Smooth muscle cell (in vitro differentiated cells): Measurements from ENCODE around the gene NXPE1. TPM values are rescaled to one million over a fixed set of nuclear protein-coding genes. Genes with fewer than 3 reads are reported as not detected.

ENCODE experiments used
- DNase-seq: peaks from one replicate; lab custom pipeline; 2025; ENCODE audit not compliant: unreplicated experiment; lab: John Stamatoyannopoulos, UW
- H2AFZ ChIP-seq: fragments of 200-600 bp; sonication (generic); 2 replicates; pipeline ENCODE4 v1.6.0; 2016; ENCODE audit warnings: antibody characterized with exemption, low read depth, mild to moderate bottlenecking
- H3F3A ChIP-seq: fragments of 200-600 bp; sonication (generic); 2 replicates; pipeline ENCODE4 v1.6.0; 2017; ENCODE audit warnings: antibody characterized with exemption, low read depth
- H3K27ac ChIP-seq: fragments of 200-600 bp; sonication (generic); 2 replicates; pipeline ENCODE4 v1.5.1; 2016; ENCODE audit warnings: low read depth, mild to moderate bottlenecking
- H3K27me3 ChIP-seq: fragments of 200-600 bp; sonication (generic); 2 replicates; pipeline ENCODE4 v1.6.1; 2016; ENCODE audit warnings: low read depth, mild to moderate bottlenecking
- H3K36me3 ChIP-seq: fragments of 200-600 bp; sonication (generic); 2 replicates; pipeline ENCODE4 v1.5.1; 2016; ENCODE audit warnings: low read depth
- H3K4me1 ChIP-seq: fragments of 200-600 bp; sonication (generic); 2 replicates; pipeline ENCODE4 v1.5.1; 2016; ENCODE audit warnings: low read depth
- H3K4me2 ChIP-seq: fragments of 200-600 bp; sonication (generic); 2 replicates; pipeline ENCODE4 v1.6.0; 2016; ENCODE audit warnings: mild to moderate bottlenecking
- H3K4me3 ChIP-seq: fragments of 200-600 bp; sonication (generic); 2 replicates; pipeline ENCODE4 v1.5.1; 2016; ENCODE audit warnings: mild to moderate bottlenecking
- H3K79me2 ChIP-seq: fragments of 200-600 bp; sonication (generic); 2 replicates; pipeline ENCODE4 v1.6.0; 2016; ENCODE audit warnings: low read depth, mild to moderate bottlenecking
- H3K9ac ChIP-seq: fragments of 200-600 bp; sonication (generic); 2 replicates; pipeline ENCODE4 v1.6.0; 2016; ENCODE audit warnings: low read depth
- H3K9me3 ChIP-seq: fragments of 200-600 bp; sonication (generic); replicated peaks from 2 replicates; pipeline ENCODE4 v1.5.1; 2016; ENCODE audit warnings: low read depth
- H4K20me1 ChIP-seq: fragments of 200-600 bp; sonication (generic); 2 replicates; pipeline ENCODE4 v1.6.0; 2016; ENCODE audit warnings: low read depth
- CTCF ChIP-seq: fragments of 200-600 bp; sonication (generic); IDR thresholded peaks from 2 replicates; pipeline ENCODE4 v1.5.1; 2017; ENCODE audit warnings: borderline replicate concordance, mild to moderate bottlenecking, antibody characterized with exemption; ENCODE audit not compliant: insufficient read depth, poor library complexity, severe bottlenecking
- WGBS: methylation state at CpG from one replicate; pipeline ENCODE4 v1.1.7; 2016; ENCODE audit warnings: low lambda C conversion rate; 5-methylcytosine and 5-hydroxymethylcytosine counted together
- polyA plus RNA-seq: library from polyadenylated mRNA; unstranded; fragments of >200 nt; fragmentation: Nextera tagmentation; extraction: Ambion mirVana; gene quantifications from 2 replicates; pipeline ENCODE4 v1.2.1, GENCODE V29; 2016
- total RNA-seq: library from RNA; depleted of rRNA; stranded (reverse); fragments of >200 nt; gene quantifications from 2 replicates; pipeline ENCODE4 v1.2.3, GENCODE V29; 2014

NXPE1 gene
- total and polyA plus RNA-seq, 2 experiments from 2014 or later, result not detected

GRCh38 chr11:114595571-114595970 is 35.9 kb upstream of the NXPE1 start, which contains the start of gene NXPE4:
TSS of gene NXPE4 (minus strand) at chr11:114595786. CDS start at chr11:114594759, 1,027 bp downstream.
- no peak for TF ChIP-seq CTCF
- Histone ChIP-seq H3K9ac (no peak within 1 kb of the TSS), H3K36me3 (no peaks in the 10 kb centered on the region), H3K4me1 (no peaks in the 10 kb centered on the region), H3K79me2 (no peaks in the 10 kb centered on the region), H3K9me3 (no peaks in the 10 kb centered on the region), H3K27me3 (no peaks in the 10 kb centered on the region), H3K4me3 (no peak within 1 kb of the TSS), H3F3A (no peaks in the 10 kb centered on the region), H3K4me2 (no peak within 1 kb of the TSS), H2AFZ (no peak within 1 kb of the TSS), H4K20me1 (no peaks in the 10 kb centered on the region), H3K27ac (no peak within 1 kb of the TSS)
- DNase-seq, result no peak
- WGBS, result 85% methylated on average over 2 of the region's 2 CpGs

- Histone ChIP-seq H3K4me1 (no peaks in the 10 kb centered on the region), H3K36me3 (no peaks in the 10 kb centered on the region), H3F3A (no peaks in the 10 kb centered on the region), H3K4me2 (no peak overlapping the region), H3K27ac (no peak overlapping the region), H2AFZ (no peak overlapping the region), H3K4me3 (no peak overlapping the region), H3K9ac (no peak overlapping the region), H3K27me3 (no peaks in the 10 kb centered on the region), H3K79me2 (no peaks in the 10 kb centered on the region), H3K9me3 (no peaks in the 10 kb centered on the region), H4K20me1 (no peaks in the 10 kb centered on the region)
- no peak for DNase-seq
- no peak for TF ChIP-seq CTCF
- 93% methylated on average over 3 of the region's 3 CpGs for WGBS
Observed at GRCh38 chr11:114594703-114595102, 35.0 kb upstream of the NXPE1 start.

GRCh38 chr11:114587398-114587953 is 27.8 kb upstream of the NXPE1 start:
- Histone ChIP-seq H3K4me3 (no peak overlapping the region), H2AFZ (no peak overlapping the region), H3K79me2 (no peaks in the 10 kb centered on the region), H3K27me3 (no peaks in the 10 kb centered on the region), H3K9me3 (peaks cover 27% of the 10 kb centered on the region), H3K27ac (no peak overlapping the region), H3F3A (no peaks in the 10 kb centered on the region), H4K20me1 (no peaks in the 10 kb centered on the region), H3K9ac (no peak overlapping the region), H3K4me2 (no peak overlapping the region), H3K36me3 (no peaks in the 10 kb centered on the region), H3K4me1 (no peaks in the 10 kb centered on the region)
- WGBS, result 89% methylated on average over 3 of the region's 3 CpGs
- TF ChIP-seq CTCF, result no peak
- DNase-seq, result no peak

- H3K27ac ChIP-seq, result no peak overlapping the region
- H3F3A ChIP-seq, result no peaks in the 10 kb centered on the region
- no peak overlapping the region for H2AFZ ChIP-seq
- no peaks in the 10 kb centered on the region for H3K79me2 ChIP-seq
- TF ChIP-seq CTCF, result no peak
- H3K9me3 ChIP-seq, result peaks cover 27% of the 10 kb centered on the region
- no peaks in the 10 kb centered on the region for H3K36me3 ChIP-seq
- H3K4me1 ChIP-seq, result no peaks in the 10 kb centered on the region
- no peak overlapping the region for H3K4me2 ChIP-seq
- no peaks in the 10 kb centered on the region for H4K20me1 ChIP-seq
- 92% methylated on average over 5 of the region's 5 CpGs for WGBS
- H3K4me3 ChIP-seq, result no peak overlapping the region
- H3K27me3 ChIP-seq, result no peaks in the 10 kb centered on the region
- no peak for DNase-seq
- no peak overlapping the region for H3K9ac ChIP-seq
Observed at GRCh38 chr11:114586797-114587196, 27.1 kb upstream of the NXPE1 start.
